Measurements from ENCODE around the gene NPB. TPM values are rescaled to one million over a fixed set of nuclear protein-coding genes. Genes with fewer than 3 reads are reported as not detected.

NPB gene
- polyA plus RNA-seq, 1 of the 3 experiments (the other 2 are of a cell fraction) = 2.4 TPM

- TF ChIP-seq ELF1 (IDR thresholded peaks at IDR 0.05) (no peak), TCF12 (IDR thresholded peaks at IDR 0.05) (no peak), EP300 (IDR thresholded peaks at IDR 0.05; ENCODE audit: borderline replicate concordance in 1 of 2, low read depth in 1 of 2, low read length in 1 of 2) (peak in 1 of 2 experiments; percentile 44; a peak in 1 of 4 replicates), YY1 (IDR thresholded peaks at IDR 0.05; ENCODE audit: low read depth) (no peak), MXI1 (IDR thresholded peaks at IDR 0.05; ENCODE audit: low read depth, low read length) (peak; percentile 78), EZH2phosphoT487 (IDR thresholded peaks at IDR 0.05; ENCODE audit: borderline replicate concordance, low read depth) (no peak), CHD2 (IDR thresholded peaks at IDR 0.05; ENCODE audit: low read length, partially characterized antibody) (peak; percentile 33), FOXM1 (IDR thresholded peaks at IDR 0.05; ENCODE audit: low read depth) (no peak), GABPA (IDR thresholded peaks at IDR 0.05; ENCODE audit: low read depth) (peak; percentile 7; the same call in 1 of the 2 replicates), TAF1 (IDR thresholded peaks at IDR 0.05; ENCODE audit: borderline replicate concordance, low read depth, low read length) (no peak), USF1 (IDR thresholded peaks at IDR 0.05; ENCODE audit: borderline replicate concordance, low read depth) (peak; percentile 98), NRF1 (IDR thresholded peaks at IDR 0.05; ENCODE audit: low read depth, low read length) (peak; percentile 90), JUND (IDR thresholded peaks at IDR 0.05) (no peak), FOSL2 (IDR thresholded peaks at IDR 0.05; ENCODE audit: borderline replicate concordance, low read depth) (no peak)
These were observed 25.9 kb downstream of the NPB start, which contains the start of gene MAFG (continued) for GRCh38 chr17:81927653-81928543.

DNA sequence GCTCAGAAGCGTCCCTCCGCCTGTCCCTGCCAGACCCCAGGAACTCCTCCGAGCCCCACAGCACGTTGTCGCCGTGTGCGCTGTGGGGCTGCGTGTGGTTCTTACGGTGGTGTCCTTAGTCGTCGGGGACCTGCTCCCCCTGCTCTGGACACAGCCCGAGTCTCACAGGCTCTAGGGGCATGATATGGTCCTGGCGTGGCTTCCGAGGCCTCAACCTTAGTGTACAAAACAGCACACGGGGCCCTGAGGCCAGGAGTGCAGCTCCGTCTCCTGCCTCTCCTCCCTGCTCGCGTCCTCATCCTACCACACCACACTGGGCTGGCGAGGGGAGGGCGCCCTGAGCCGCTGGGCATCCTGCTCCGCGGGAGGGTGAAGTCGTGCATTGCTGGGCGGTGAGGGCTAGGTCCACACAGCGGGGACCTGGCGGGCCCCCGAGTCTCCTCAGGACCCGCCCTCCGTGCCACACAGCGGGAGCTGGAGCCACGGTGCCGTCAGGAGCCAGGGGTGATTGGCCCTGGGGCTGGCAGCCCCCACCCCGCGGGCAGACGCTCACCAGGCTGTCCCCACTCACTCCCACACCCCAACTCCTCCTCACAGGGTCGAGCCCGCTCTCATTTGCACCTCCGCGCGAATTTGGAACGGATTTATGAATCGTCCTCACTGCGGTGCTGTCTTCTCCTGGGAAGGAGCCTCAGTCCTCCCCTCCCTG, 26.7 kb downstream of the NPB start:
- TF ChIP-seq USF1 (IDR thresholded peaks at IDR 0.05; ENCODE audit: borderline replicate concordance, low read depth) (no peak), MXI1 (IDR thresholded peaks at IDR 0.05; ENCODE audit: low read depth, low read length) (no peak), SIN3A (IDR thresholded peaks at IDR 0.05; ENCODE audit: borderline replicate concordance, low read depth, low read length) (no peak), TAF1 (IDR thresholded peaks at IDR 0.05; ENCODE audit: borderline replicate concordance, low read depth, low read length) (no peak), EZH2phosphoT487 (IDR thresholded peaks at IDR 0.05; ENCODE audit: borderline replicate concordance, low read depth) (no peak), NFIC (IDR thresholded peaks at IDR 0.05; ENCODE audit: borderline replicate concordance) (no peak), GABPA (IDR thresholded peaks at IDR 0.05; ENCODE audit: low read depth) (no peak), YY1 (IDR thresholded peaks at IDR 0.05; ENCODE audit: low read depth) (no peak), RXRA (IDR thresholded peaks at IDR 0.05; ENCODE audit: borderline replicate concordance, low read depth) (no peak), RAD21 (IDR thresholded peaks at IDR 0.05; ENCODE audit: low read length) (no peak), FOXM1 (IDR thresholded peaks at IDR 0.05; ENCODE audit: low read depth) (no peak), ELF1 (IDR thresholded peaks at IDR 0.05) (no peak), MEF2A (IDR thresholded peaks at IDR 0.05; ENCODE audit: borderline replicate concordance, low read depth) (no peak), TCF12 (IDR thresholded peaks at IDR 0.05) (no peak)
- POLR2A ChIA-PET = interaction anchor here (0.6 to 5.0 kb wide), 9 partner anchors 9 to 109 kb away, joined by 3 to 34 read pairs (median 4); partner anchors contain the start of genes ARHGDIA, CENPX, DCXR and LRRC45
- peak; percentile 80 for DNase-seq
- Histone ChIP-seq H3F3A (replicated peaks; ENCODE audit: insufficient read depth) (peaks cover 17% of the 10 kb centered on the region), H4K20me1 (ENCODE audit: insufficient read depth) (peaks cover 36% of the 10 kb centered on the region), H3K27me3 (ENCODE audit: insufficient read depth) (no peaks in the 10 kb centered on the region), H3K9ac (peak overlapping the region; percentile 70), H3K4me3 (ENCODE audit: low read depth in 2 of 2, low read length in 1 of 2) (peak overlapping the region; percentile 92), H3K27ac (ENCODE audit: low read depth in 2 of 2, low read length in 1 of 2) (peak overlapping the region in 1 of 2 experiments; percentile 85; a peak in 3 of 4 replicates), H3K79me2 (ENCODE audit: insufficient read depth) (peaks cover 35% of the 10 kb centered on the region), H3K9me3 (no peaks in the 10 kb centered on the region), H3K4me2 (peak overlapping the region; percentile 100), H3K4me1 (ENCODE audit: control insufficient read depth in 1 of 2, insufficient read depth in 2 of 2, low read depth in 1 of 2, low read length in 1 of 2) (peaks cover 18 to 30% of the 10 kb centered on the region in 2 experiments; a peak in 2 of 4 replicates), H3K9me2 (no peaks in the 10 kb centered on the region), H2AFZ (ENCODE audit: low read depth) (peak overlapping the region; percentile 82), H3K36me3 (replicated peaks in 1 of 2; ENCODE audit: control insufficient read depth in 1 of 2, insufficient read depth in 2 of 2, low read length in 1 of 2) (peaks cover 0 to 6% of the 10 kb centered on the region in 2 experiments)
- CTCF ChIA-PET = interaction anchor here (0.7 to 11.7 kb wide), 21 partner anchors 8 to 1654 kb away, joined by 3 to 107 read pairs (median 6); partner anchors contain the start of genes ALYREF, ANAPC11, ARHGDIA and ASPSCR1
- WGBS (ENCODE audit: low lambda C conversion rate) = 57% methylated on average over 28 of the region's 44 CpGs
